ENCODE measurements around the gene LDLRAD3. TPM values are rescaled to one million over a fixed set of nuclear protein-coding genes. Genes with fewer than 3 reads are reported as not detected.

Gene LDLRAD3
- total and polyA plus RNA-seq, 3 donors from 2014 or later, result 7.1 to 14.6 (median 12.0) TPM

- 78 to 81% methylated on average over 3 of the region's 3 CpGs for WGBS, 2 donors
- no peak overlapping the region for H3K27ac ChIP-seq
- no peaks in the 10 kb centered on the region for H3K27me3 ChIP-seq
- DNase-seq, result no peak
- no peaks in the 10 kb centered on the region for H3K36me3 ChIP-seq (ENCODE audit: low read depth, missing control alignments)
- H3K9me3 ChIP-seq, result no peaks in the 10 kb centered on the region
- TF ChIP-seq POLR2A (IDR thresholded peaks at IDR 0.05) (no peak), CTCF (IDR thresholded peaks at IDR 0.05) (no peak)
- intact Hi-C loops (cut with DNase I; ENCODE audit: low total_unique reads), result no loop called here
- peaks cover 7% of the 10 kb centered on the region for H3K4me1 ChIP-seq
- no peak overlapping the region for H3K4me3 ChIP-seq
Observed at GRCh38 chr11:36109590-36109849, 165.7 kb downstream of the LDLRAD3 start.

- no peak overlapping the region for H3K4me3 ChIP-seq
- no peaks in the 10 kb centered on the region for H3K27me3 ChIP-seq
- WGBS, 2 donors, result 77 to 83% methylated on average over 6 of the region's 6 CpGs
- no peak overlapping the region for H3K27ac ChIP-seq
- no peaks in the 10 kb centered on the region for H3K36me3 ChIP-seq (ENCODE audit: low read depth, missing control alignments)
- no peak for DNase-seq
- peaks cover 4% of the 10 kb centered on the region for H3K4me1 ChIP-seq
- H3K9me3 ChIP-seq, result no peaks in the 10 kb centered on the region
- TF ChIP-seq POLR2A (IDR thresholded peaks at IDR 0.05) (no peak), CTCF (IDR thresholded peaks at IDR 0.05) (no peak)
- intact Hi-C loops (cut with DNase I; ENCODE audit: low total_unique reads), result no loop called here
Observed at GRCh38 chr11:36109850-36110606, 166.2 kb downstream of the LDLRAD3 start.

- Histone ChIP-seq H3K4me1 (no peaks in the 10 kb centered on the region), H3K36me3 (ENCODE audit: low read depth, missing control alignments) (no peaks in the 10 kb centered on the region), H3K27ac (no peak overlapping the region), H3K9me3 (no peaks in the 10 kb centered on the region), H3K27me3 (no peaks in the 10 kb centered on the region), H3K4me3 (no peak overlapping the region)
- TF ChIP-seq CTCF (IDR thresholded peaks at IDR 0.05) (no peak), POLR2A (IDR thresholded peaks at IDR 0.05) (no peak)
- no peak for DNase-seq
- 66 to 74% methylated on average over 9 of the region's 9 CpGs for WGBS, 2 donors
- intact Hi-C loops (cut with DNase I; ENCODE audit: low total_unique reads), result no loop called here
Observed at GRCh38 chr11:36110668-36111410, 167.0 kb downstream of the LDLRAD3 start.

GRCh38 chr11:36114095-36114494, 170.2 kb downstream of the LDLRAD3 start:
- no peak for DNase-seq
- intact Hi-C loops (cut with DNase I; ENCODE audit: low total_unique reads), result no loop called here
- no peaks in the 10 kb centered on the region for H3K27me3 ChIP-seq
- no peak overlapping the region for H3K4me3 ChIP-seq
- H3K27ac ChIP-seq, result no peak overlapping the region
- 94 to 98% methylated on average over 7 of the region's 7 CpGs for WGBS, 2 donors
- TF ChIP-seq POLR2A (IDR thresholded peaks at IDR 0.05) (no peak), CTCF (IDR thresholded peaks at IDR 0.05) (no peak)
- H3K4me1 ChIP-seq, result peaks cover 6% of the 10 kb centered on the region
- no peaks in the 10 kb centered on the region for H3K36me3 ChIP-seq (ENCODE audit: low read depth, missing control alignments)
- no peaks in the 10 kb centered on the region for H3K9me3 ChIP-seq
